Left lung (tissue), 10 donors: ENCODE measurements around the gene RGS12. TPM values are rescaled to one million over a fixed set of nuclear protein-coding genes. Genes with fewer than 3 reads are reported as not detected.
A peak's percentile ranks its signal among the peaks of the same experiment; 100 is the strongest.

ENCODE experiments used
- ATAC-seq: fragments of 200-7000 bp; cut with Tn5 transposase; one replicate; pipeline ENCODE4 v1.9.1; 2020; ENCODE audit warnings: moderate library complexity
- DNase-seq, 4 donors: peaks; one replicate each; pipeline ENCODE4 v3.0.0-alpha.2; 2013 to 2020
- H3K27ac ChIP-seq, 2 donors: fragments of 200-600 bp; sonication (generic) in 1 of 2; one replicate each; pipeline versions ENCODE4 v1.5.0 to v1.8.0; 2020 to 2021
- H3K27me3 ChIP-seq, 2 donors: fragments of 200-600 bp; sonication (generic) in 1 of 2; one replicate each; pipeline versions ENCODE4 v1.5.0 to v1.8.0; 2020 to 2021
- H3K36me3 ChIP-seq, 2 donors: fragments of 200-600 bp; sonication (generic) in 1 of 2; one replicate each; pipeline versions ENCODE4 v1.5.0 to v1.8.0; 2020 to 2021
- H3K4me1 ChIP-seq, 2 donors: fragments of 200-600 bp; one replicate each; pipeline ENCODE4 v1.8.0; 2021
- H3K4me3 ChIP-seq, 2 donors: fragments of 200-600 bp; sonication (generic) in 1 of 2; one replicate each; pipeline versions ENCODE4 v1.5.0 to v1.8.0; 2020 to 2021; ENCODE audit warnings: mild to moderate bottlenecking in 1 of 2
- H3K9me3 ChIP-seq, 2 donors: fragments of 200-600 bp; sonication (generic) in 1 of 2; one replicate each; pipeline versions ENCODE4 v1.5.0 to v1.8.0; 2020 to 2021
- intact Hi-C, 2 donors: fragments of 100-400 bp; cut with DNase I; formaldehyde crosslinking; loops; one replicate each; pipeline versions ENCODE4 v1.11.2 to v1.14.2; 2022
- polyA plus RNA-seq, 6 donors: library from polyadenylated mRNA; unstranded; fragments of 120-200 nt; gene quantifications; one replicate each; pipeline ENCODE4 v1.2.1, GENCODE V29; 2013; ENCODE audit not compliant: insufficient read length in 6 of 6
- total RNA-seq, 2 donors: library from RNA; stranded (reverse); fragmentation: NEBNext Ultra II Directional; extraction: Animal tissue kit (Norgen Biotek cat#: 25700); gene quantifications; one replicate each; pipeline ENCODE4 v1.2.1, GENCODE V29; 2021
- TF ChIP-seq, protein P1 (sequence below), 2 donors: fragments of 200-600 bp; sonication (generic) in 1 of 2; IDR thresholded peaks; one replicate each; pipeline versions ENCODE4 v1.5.0 to v1.8.0; 2021; ENCODE audit warnings: antibody characterized with exemption in 2 of 2
- donor health status: DM: no; HTN: yes; CAD: no.
- donor health status: DM: no; HTN: no; CAD: no.

The RGS12 gene
- total and polyA plus RNA-seq, 8 donors, result 28.2 to 80.7 (median 68.2) TPM

DNA sequence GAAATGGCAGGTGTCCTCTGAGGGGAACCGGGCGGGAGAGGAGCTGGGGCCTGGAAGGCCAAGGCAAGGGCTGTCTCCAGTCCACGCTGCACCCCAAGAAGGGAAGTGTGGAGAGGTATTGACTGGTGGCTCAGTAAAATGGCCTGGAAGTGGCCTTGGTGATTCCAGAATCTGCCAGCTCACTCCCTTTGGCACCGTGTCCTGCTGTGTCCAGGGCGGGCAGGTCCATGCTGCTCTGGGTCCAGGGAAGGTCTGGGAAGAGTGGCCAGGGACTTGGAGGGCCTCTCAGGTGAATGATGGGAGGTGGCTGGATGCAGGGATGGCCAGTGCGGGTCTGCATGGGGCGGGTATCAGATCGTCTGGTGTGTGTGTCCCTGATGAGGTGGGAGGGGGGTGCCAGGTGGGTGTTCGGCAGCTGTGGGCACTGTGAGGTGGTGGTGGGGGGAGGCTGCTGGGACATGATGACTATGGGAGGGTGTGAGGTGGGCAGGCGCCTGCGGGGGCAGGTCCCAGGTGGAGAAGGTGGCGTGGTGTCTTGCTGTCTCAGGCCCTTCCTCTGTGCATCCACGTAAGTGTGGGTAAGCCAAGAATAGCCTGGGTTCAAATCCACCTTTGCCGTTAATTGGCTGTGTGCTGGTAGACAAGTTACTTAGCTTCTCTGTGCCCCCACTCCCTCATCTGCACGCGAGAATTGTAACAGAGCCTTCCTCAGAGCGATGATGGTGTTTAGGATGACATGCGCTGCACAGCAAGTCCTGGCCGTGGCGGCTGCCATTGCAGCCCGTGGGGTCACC, 17.7 kb downstream of the RGS12 start:
- TF ChIP-seq, protein P1, sequence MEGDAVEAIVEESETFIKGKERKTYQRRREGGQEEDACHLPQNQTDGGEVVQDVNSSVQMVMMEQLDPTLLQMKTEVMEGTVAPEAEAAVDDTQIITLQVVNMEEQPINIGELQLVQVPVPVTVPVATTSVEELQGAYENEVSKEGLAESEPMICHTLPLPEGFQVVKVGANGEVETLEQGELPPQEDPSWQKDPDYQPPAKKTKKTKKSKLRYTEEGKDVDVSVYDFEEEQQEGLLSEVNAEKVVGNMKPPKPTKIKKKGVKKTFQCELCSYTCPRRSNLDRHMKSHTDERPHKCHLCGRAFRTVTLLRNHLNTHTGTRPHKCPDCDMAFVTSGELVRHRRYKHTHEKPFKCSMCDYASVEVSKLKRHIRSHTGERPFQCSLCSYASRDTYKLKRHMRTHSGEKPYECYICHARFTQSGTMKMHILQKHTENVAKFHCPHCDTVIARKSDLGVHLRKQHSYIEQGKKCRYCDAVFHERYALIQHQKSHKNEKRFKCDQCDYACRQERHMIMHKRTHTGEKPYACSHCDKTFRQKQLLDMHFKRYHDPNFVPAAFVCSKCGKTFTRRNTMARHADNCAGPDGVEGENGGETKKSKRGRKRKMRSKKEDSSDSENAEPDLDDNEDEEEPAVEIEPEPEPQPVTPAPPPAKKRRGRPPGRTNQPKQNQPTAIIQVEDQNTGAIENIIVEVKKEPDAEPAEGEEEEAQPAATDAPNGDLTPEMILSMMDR (IDR thresholded peaks at IDR 0.05), result no peak
- peaks cover 4 to 30% of the 10 kb centered on the region in 2 donors for H3K4me1 ChIP-seq
- H3K27me3 ChIP-seq, result no peaks in the 10 kb centered on the region
- no peak overlapping the region for H3K27ac ChIP-seq
- DNase-seq (peak in 2 of 4 donors; percentile 27 to 57), ATAC-seq (no peak)
- H3K4me3 ChIP-seq, result no peak overlapping the region
- H3K9me3 ChIP-seq, result no peaks in the 10 kb centered on the region
- no peaks in the 10 kb centered on the region for H3K36me3 ChIP-seq
- intact Hi-C loops, result no loop called here

DNA sequence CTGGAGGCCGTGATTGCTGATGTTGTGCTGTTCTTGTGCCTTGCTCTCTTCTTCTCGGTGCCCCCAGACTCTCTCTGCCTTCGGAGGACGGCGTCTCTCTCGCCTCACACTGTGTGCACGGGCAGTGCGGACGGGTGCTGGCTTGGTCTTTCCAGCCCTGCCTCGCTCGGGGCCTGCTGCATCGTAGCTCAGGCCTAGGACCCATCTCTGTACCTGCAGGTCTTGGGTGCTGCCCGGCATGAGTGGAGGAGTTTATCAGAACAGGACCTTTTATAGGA, 18.2 kb downstream of the RGS12 start:
- Histone ChIP-seq H3K36me3 (no peaks in the 10 kb centered on the region), H3K4me3 (no peak overlapping the region), H3K27me3 (no peaks in the 10 kb centered on the region), H3K27ac (no peak overlapping the region), H3K4me1 (peaks cover under 1 to 25% of the 10 kb centered on the region in 2 donors), H3K9me3 (no peaks in the 10 kb centered on the region)
- DNase-seq (peak in 2 of 4 donors; percentile 25 to 47), ATAC-seq (no peak)
- TF ChIP-seq, protein P1 (IDR thresholded peaks at IDR 0.05), result no peak
- intact Hi-C loops, result no loop called here

DNA sequence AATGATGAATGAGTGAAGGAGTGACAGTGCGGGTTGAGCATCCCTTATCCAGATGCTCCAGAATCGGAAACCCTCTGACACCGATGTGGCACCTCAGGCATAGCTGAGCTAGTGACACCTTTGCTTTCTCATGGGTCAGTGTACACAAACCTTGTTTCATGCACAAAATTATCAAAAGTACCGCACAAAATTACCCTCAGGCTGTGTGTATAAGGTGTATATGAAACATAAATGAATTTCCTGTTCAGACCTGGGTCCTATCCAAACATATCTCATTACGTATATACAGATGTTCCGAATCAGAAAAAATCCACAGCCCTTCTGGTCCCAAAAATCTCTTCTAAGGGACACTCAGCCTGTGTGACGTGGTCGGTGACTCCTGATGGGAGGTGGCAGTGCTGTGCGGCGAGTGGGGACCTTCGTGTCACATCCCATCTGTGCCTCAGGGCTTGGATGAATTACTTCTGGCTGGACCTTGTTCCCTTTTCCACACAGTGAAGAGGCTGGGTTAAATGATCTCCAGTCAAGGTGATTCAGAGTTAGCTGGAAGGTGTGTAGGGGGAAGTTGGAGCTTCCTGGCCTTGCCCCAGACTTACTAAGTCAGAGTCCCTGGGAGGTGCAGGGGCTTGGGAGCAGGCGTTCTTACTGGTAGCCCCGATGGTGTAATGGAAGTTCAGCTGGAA, 18.8 kb downstream of the RGS12 start:
- Histone ChIP-seq H3K4me3 (no peak overlapping the region), H3K9me3 (no peaks in the 10 kb centered on the region), H3K36me3 (peaks cover 0 to under 1% of the 10 kb centered on the region in 2 donors), H3K27me3 (no peaks in the 10 kb centered on the region), H3K4me1 (peaks cover 0 to 19% of the 10 kb centered on the region in 2 donors), H3K27ac (no peak overlapping the region)
- no peak for ATAC-seq
- TF ChIP-seq, protein P1 (IDR thresholded peaks at IDR 0.05), result no peak
- intact Hi-C loops, result no loop called here
- DNase-seq, result no peak

DNA sequence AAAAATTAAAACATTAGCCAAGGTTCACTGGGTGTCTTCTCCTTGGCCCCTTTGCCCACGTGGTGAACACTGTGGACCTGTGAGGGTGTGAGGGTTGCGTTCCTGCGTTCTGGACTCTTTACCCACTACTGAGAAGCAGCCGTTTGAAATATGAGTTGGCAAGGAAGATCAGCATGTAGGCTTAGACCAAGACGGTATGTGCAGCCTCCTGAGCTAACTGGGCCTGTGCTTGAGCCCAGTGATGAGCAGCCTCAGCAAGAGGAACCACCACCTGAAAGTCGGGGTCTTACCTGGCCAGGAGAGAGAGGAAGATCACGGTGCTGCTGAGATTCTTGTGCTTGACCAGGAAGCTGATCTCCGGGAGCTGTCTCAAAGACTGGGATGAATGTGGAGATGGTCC, 19.5 kb downstream of the RGS12 start:
- TF ChIP-seq, protein P1 (IDR thresholded peaks at IDR 0.05), result no peak
- no peak overlapping the region for H3K4me3 ChIP-seq
- no peak overlapping the region for H3K27ac ChIP-seq
- intact Hi-C loops, result no loop called here
- H3K4me1 ChIP-seq, result peaks cover 0 to 12% of the 10 kb centered on the region in 2 donors
- H3K36me3 ChIP-seq, result peaks cover 0 to 8% of the 10 kb centered on the region in 2 donors
- no peaks in the 10 kb centered on the region for H3K27me3 ChIP-seq
- no peak for ATAC-seq
- no peak for DNase-seq
- no peaks in the 10 kb centered on the region for H3K9me3 ChIP-seq

DNA sequence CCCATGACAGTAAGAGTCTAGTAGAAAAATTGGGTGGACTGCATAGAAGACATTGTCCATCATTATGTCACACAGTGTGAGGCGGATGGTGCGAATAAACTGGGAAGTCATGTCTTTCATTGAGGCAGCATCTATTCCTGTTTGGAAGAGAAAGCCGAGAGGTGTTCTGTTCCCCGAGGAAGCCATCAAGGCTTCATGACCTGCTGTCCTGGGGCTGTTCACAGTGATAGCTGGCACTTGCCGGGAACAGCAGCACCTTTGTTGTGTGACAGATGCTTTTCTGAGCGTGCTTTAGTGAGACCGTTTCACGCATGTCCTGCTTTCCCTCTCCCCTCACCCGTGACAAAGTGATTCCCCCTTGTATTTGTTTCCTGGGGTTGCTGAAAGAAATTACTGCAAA, 20.3 kb downstream of the RGS12 start:
- no peak for DNase-seq

More for the DNA sequence above, 20.3 kb downstream of the RGS12 start:
- Histone ChIP-seq H3K36me3 (peaks cover 0 to 14% of the 10 kb centered on the region in 2 donors), H3K4me3 (no peak overlapping the region), H3K27ac (no peak overlapping the region), H3K9me3 (no peaks in the 10 kb centered on the region), H3K27me3 (no peaks in the 10 kb centered on the region), H3K4me1 (peaks cover 0 to 4% of the 10 kb centered on the region in 2 donors)
- intact Hi-C loops, result no loop called here
- TF ChIP-seq, protein P1 (IDR thresholded peaks at IDR 0.05), result no peak
- no peak for ATAC-seq
